Testis (tissue), 3 donors: ENCODE data around the gene CEP83. TPM values are rescaled to one million over a fixed set of nuclear protein-coding genes. Genes with fewer than 3 reads are reported as not detected.
"Not testable (repeated sequence)": the region's sequence is repeated elsewhere in the genome, so short reads cannot be mapped to it uniquely, and the experiment has no call there.

Source experiments
- DNase-seq: peaks from one replicate; pipeline ENCODE4 v3.0.0-alpha.2; 2019
- H3K27ac ChIP-seq, 2 donors: fragments of 200-600 bp; sonication (generic); one replicate each; pipeline ENCODE4 v1.5.1; 2019
- H3K27me3 ChIP-seq: fragments of 200-600 bp; sonication (generic); one replicate; pipeline ENCODE4 v1.5.1; 2019
- H3K36me3 ChIP-seq: fragments of 200-600 bp; sonication (generic); one replicate; pipeline ENCODE4 v1.5.1; 2017; ENCODE audit warnings: low read depth; ENCODE audit errors: missing control alignments
- H3K4me1 ChIP-seq: fragments of 200-600 bp; sonication (generic); one replicate; pipeline ENCODE4 v1.5.1; 2019
- H3K4me3 ChIP-seq, 2 donors: fragments of 200-600 bp; sonication (generic); one replicate each; pipeline ENCODE4 v1.5.1; 2017 to 2019
- H3K9me3 ChIP-seq: fragments of 200-600 bp; sonication (generic); one replicate; pipeline ENCODE4 v1.5.1; 2017
- POLR2A ChIP-seq: fragments of 450-650 bp; IDR thresholded peaks from one replicate; pipeline ENCODE4 v1.6.1; 2017; ENCODE audit warnings: antibody characterized with exemption, mild to moderate bottlenecking, moderate library complexity
- WGBS, 2 donors: methylation state at CpG; one replicate each; pipeline ENCODE4 v1.1.5; 2018; 5-methylcytosine and 5-hydroxymethylcytosine counted together
- intact Hi-C: fragments of 100-400 bp; cut with DNase I; formaldehyde crosslinking; loops from one replicate; pipeline ENCODE4 v1.15.1; 2023; ENCODE audit warnings: low total_unique reads
- polyA plus RNA-seq: library from polyadenylated mRNA; stranded (reverse); fragments of 350-450 nt; fragmentation: Illumina TruSeq; extraction: RNeasy Lipid Tissue Mini Kit (QIAGEN cat#74804); gene quantifications from one replicate; pipeline ENCODE4 v1.2.3, GENCODE V29; 2014; ENCODE audit warnings: low read depth, low replicate concordance; ENCODE audit not compliant: insufficient read depth
- total RNA-seq, 2 donors: library from RNA; depleted of rRNA; stranded (reverse); fragments of >200 nt; gene quantifications; one replicate each; pipeline ENCODE4 v1.2.3, GENCODE V29; 2016
- TF ChIP-seq, protein P1 (sequence below), 3 experiments: fragments of 450-650 bp in 2 of 3; fragments of 200-600 bp in 1 of 3; sonication (generic) in 1 of 3; IDR thresholded peaks; one replicate each; pipeline ENCODE4 v1.5.1; 2016 to 2019; ENCODE audit warnings: antibody characterized with exemption in 3 of 3, mild to moderate bottlenecking in 2 of 3, moderate library complexity in 1 of 3

CEP83 gene
- total and polyA plus RNA-seq, 3 donors from 2014 or later: 17.9 to 64.1 (median 48.4) TPM

- Histone ChIP-seq H3K4me3 (no peak overlapping the region), H3K36me3 (no peaks in the 10 kb centered on the region), H3K9me3 (no peaks in the 10 kb centered on the region), H3K27ac (no peak overlapping the region), H3K27me3 (no peaks in the 10 kb centered on the region), H3K4me1 (peaks cover 7% of the 10 kb centered on the region)
- TF ChIP-seq POLR2A: no peak
- TF ChIP-seq, protein P1, sequence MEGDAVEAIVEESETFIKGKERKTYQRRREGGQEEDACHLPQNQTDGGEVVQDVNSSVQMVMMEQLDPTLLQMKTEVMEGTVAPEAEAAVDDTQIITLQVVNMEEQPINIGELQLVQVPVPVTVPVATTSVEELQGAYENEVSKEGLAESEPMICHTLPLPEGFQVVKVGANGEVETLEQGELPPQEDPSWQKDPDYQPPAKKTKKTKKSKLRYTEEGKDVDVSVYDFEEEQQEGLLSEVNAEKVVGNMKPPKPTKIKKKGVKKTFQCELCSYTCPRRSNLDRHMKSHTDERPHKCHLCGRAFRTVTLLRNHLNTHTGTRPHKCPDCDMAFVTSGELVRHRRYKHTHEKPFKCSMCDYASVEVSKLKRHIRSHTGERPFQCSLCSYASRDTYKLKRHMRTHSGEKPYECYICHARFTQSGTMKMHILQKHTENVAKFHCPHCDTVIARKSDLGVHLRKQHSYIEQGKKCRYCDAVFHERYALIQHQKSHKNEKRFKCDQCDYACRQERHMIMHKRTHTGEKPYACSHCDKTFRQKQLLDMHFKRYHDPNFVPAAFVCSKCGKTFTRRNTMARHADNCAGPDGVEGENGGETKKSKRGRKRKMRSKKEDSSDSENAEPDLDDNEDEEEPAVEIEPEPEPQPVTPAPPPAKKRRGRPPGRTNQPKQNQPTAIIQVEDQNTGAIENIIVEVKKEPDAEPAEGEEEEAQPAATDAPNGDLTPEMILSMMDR (IDR thresholded peaks at IDR 0.05): no peak
- intact Hi-C loops: no loop called here
- DNase-seq: no peak
Measured at GRCh38 chr12:94429633-94430032, 30.0 kb downstream of the CEP83 start.

- Histone ChIP-seq H3K27ac (no peak overlapping the region), H3K27me3 (no peaks in the 10 kb centered on the region), H3K9me3 (no peaks in the 10 kb centered on the region), H3K36me3 (no peaks in the 10 kb centered on the region), H3K4me1 (peaks cover 7% of the 10 kb centered on the region), H3K4me3 (no peak overlapping the region)
- DNase-seq: no peak
- intact Hi-C loops: no loop called here
- no peak for TF ChIP-seq POLR2A
- TF ChIP-seq, protein P1 (IDR thresholded peaks at IDR 0.05): no peak
- WGBS, 2 donors: 90 to 96% methylated on average over 2 of the region's 2 CpGs
Measured at GRCh38 chr12:94429191-94429590, 30.5 kb downstream of the CEP83 start.

GRCh38 chr12:94427501-94428381 lies 31.9 kb downstream of the CEP83 start:
- H3K4me3 ChIP-seq: no peak overlapping the region
- intact Hi-C loops: no loop called here
- TF ChIP-seq, protein P1 (IDR thresholded peaks at IDR 0.05): no peak
- no peak for TF ChIP-seq POLR2A

DNA sequence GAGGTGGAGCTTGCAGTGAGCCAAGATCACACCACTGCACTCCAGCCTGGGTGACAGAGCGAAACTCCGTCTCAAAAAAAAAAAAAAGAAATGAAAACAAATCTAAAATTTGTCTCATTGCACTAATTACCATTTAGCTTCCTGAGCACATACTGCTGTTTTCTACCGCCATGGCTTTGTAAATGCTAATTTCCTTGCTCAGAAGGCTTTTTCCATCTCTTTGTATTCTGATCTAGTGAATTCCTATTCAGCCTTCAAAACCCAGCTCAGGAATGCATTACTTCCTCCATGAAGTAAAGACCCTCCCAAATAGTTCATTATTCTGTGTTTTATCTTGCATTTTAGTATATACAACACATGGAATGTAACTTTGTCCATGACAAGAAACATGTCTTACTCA lies 33.6 kb downstream of the CEP83 start:
- TF ChIP-seq POLR2A: no peak
- TF ChIP-seq, protein P1 (IDR thresholded peaks at IDR 0.05): no peak
- Histone ChIP-seq H3K27me3 (no peaks in the 10 kb centered on the region), H3K27ac (no peak overlapping the region), H3K36me3 (no peaks in the 10 kb centered on the region), H3K4me3 (no peak overlapping the region), H3K9me3 (no peaks in the 10 kb centered on the region), H3K4me1 (peaks cover 7% of the 10 kb centered on the region)
- no peak for DNase-seq
- intact Hi-C loops: no loop called here
- WGBS, 2 donors: 96 to 98% methylated on average over 3 of the region's 3 CpGs

More at GRCh38 chr12:94427501-94428381, 31.9 kb downstream of the CEP83 start:
- Histone ChIP-seq H3K36me3 (no peaks in the 10 kb centered on the region), H3K27ac (peak overlapping the region in 1 of 2 donors; percentile 12), H3K27me3 (no peaks in the 10 kb centered on the region), H3K4me1 (peaks cover 7% of the 10 kb centered on the region), H3K9me3 (no peaks in the 10 kb centered on the region)
- peak; percentile 41 for DNase-seq
- WGBS, 2 donors: 28 to 42% methylated on average over 3 of the region's 3 CpGs

- intact Hi-C loops, H3K36me3 ChIP-seq, H3K4me3 ChIP-seq, DNase-seq, H3K27me3 ChIP-seq, H3K27ac ChIP-seq, H3K9me3 ChIP-seq, H3K4me1 ChIP-seq: not testable (repeated sequence)
- 95 to 97% methylated on average over 5 of the region's 5 CpGs for WGBS, 2 donors
Measured at GRCh38 chr12:94424830-94425229, 34.8 kb downstream of the CEP83 start.
